ENCODE results near the gene PDLIM5. TPM values are rescaled to one million over a fixed set of nuclear protein-coding genes. Genes with fewer than 3 reads are reported as not detected.

The PDLIM5 gene
- total and polyA plus RNA-seq, 9 donors, result 154 to 282 (median 221) TPM

DNA sequence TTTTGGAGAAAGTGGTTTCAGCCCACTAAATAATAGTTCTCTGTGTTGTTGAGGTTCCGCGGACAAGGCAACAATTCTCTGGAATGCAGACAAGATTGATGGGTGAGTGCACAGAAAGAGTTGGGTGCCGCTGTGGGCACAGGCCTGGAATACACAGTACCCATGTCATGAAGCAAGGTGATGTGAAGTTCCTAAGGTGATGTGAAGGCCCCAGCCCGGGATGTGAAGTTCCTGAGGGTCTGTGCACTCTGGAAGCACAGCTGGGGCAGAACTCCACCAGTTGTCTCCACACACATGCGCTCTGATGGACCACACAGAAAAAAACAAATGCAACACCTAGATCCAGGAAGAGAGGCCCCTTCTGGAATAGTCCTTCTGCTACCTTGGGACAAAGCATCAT, 219.4 kb downstream of the PDLIM5 start:
- Histone ChIP-seq H3K4me1 (ENCODE audit: control insufficient read depth, insufficient read depth, low read length) (peaks cover 2% of the 10 kb centered on the region), H3K27me3 (ENCODE audit: control insufficient read depth, insufficient read depth, low read length) (no peaks in the 10 kb centered on the region), H3K9me3 (replicated peaks; ENCODE audit: control insufficient read depth, low read depth, low read length) (no peaks in the 10 kb centered on the region), H3K27ac (ENCODE audit: low read length) (no peak overlapping the region), H3K36me3 (ENCODE audit: control insufficient read depth, insufficient read depth, low read length) (no peaks in the 10 kb centered on the region), H3K4me3 (ENCODE audit: low read length) (no peak overlapping the region)
- DNase-seq, result no peak
- WGBS (ENCODE audit: insufficient coverage), result 96% methylated on average over 3 of the region's 5 CpGs

DNA sequence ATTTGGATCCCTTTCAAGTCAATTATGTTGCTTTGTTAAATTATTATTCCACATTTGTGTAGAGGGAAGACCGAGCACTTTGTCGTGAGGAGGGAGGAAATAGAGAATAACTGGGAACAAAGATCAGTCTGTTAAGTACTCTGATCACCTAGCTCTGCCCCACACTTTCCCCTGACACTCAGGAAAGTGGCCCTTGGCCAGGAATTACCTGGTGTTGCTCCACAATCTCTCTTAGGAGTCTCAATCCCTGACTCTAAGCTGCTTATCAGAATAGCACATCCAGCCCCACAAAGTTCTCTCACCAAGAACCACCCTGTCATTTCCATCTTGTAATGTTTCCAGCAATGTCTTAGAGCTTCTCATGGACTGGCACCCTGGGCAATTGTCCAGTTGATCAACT, 222.2 kb downstream of the PDLIM5 start:
- no peak overlapping the region for H3K4me3 ChIP-seq (ENCODE audit: low read length)
- H3K27ac ChIP-seq (ENCODE audit: low read length), result no peak overlapping the region
- H3K9me3 ChIP-seq (replicated peaks; ENCODE audit: control insufficient read depth, low read depth, low read length), result no peaks in the 10 kb centered on the region
- H3K4me1 ChIP-seq (ENCODE audit: control insufficient read depth, insufficient read depth, low read length), result peaks cover 12% of the 10 kb centered on the region
- WGBS (ENCODE audit: insufficient coverage), result no CpG with 5 or more reads among the region's 2 CpGs
- DNase-seq, result no peak
- H3K36me3 ChIP-seq (ENCODE audit: control insufficient read depth, insufficient read depth, low read length), result no peaks in the 10 kb centered on the region
- no peaks in the 10 kb centered on the region for H3K27me3 ChIP-seq (ENCODE audit: control insufficient read depth, insufficient read depth, low read length)

DNA sequence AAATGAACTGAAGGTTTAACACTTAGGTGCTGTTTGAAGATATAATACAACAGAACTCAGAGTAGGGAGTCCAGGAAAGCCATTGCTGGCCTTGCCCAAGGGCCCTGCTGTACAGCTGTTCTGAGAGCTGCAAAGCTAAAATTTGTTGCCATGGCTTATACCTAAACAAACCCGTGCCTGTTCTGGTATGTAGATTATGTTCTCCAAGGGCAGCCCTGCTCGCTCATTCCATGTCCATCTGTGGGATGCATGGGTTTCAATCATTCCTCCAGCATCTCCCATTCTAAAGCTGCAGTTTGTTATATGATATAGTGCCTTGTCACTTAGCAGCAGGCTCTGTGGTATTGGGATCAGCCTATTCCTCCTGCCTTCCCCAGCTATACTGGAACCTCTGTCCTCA, 225.2 kb downstream of the PDLIM5 start:
- WGBS (ENCODE audit: insufficient coverage), result no CpG with 5 or more reads among the region's 2 CpGs
- DNase-seq, result peak; percentile 80
- peak overlapping the region; percentile 13 for H3K27ac ChIP-seq (ENCODE audit: low read length)

DNA sequence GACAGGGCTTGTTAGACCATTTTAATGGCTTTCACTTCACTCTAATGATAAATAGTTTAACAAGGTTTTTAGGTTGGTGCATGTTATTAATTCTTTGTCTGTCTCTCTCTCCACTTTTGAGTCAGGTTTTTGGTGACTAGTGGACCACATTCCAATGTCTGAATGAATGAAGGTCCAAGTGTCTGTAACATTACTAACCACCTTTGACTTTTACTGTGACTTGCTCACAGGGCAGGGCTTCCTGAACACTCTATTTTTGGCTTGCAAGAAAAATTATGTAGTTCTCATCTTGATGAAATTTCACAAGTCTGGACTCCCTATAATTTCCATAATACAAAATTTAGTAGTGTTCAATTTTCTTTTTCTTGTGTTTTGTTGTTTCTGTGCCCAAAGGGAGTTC, 227.2 kb downstream of the PDLIM5 start:
- Histone ChIP-seq H3K9me3 (replicated peaks; ENCODE audit: control insufficient read depth, low read depth, low read length) (no peaks in the 10 kb centered on the region), H3K27ac (ENCODE audit: low read length) (no peak overlapping the region), H3K4me1 (ENCODE audit: control insufficient read depth, insufficient read depth, low read length) (peaks cover 12% of the 10 kb centered on the region), H3K4me3 (ENCODE audit: low read length) (no peak overlapping the region), H3K27me3 (ENCODE audit: control insufficient read depth, insufficient read depth, low read length) (no peaks in the 10 kb centered on the region), H3K36me3 (ENCODE audit: control insufficient read depth, insufficient read depth, low read length) (no peaks in the 10 kb centered on the region)
- no peak for DNase-seq

More for the DNA sequence above, 225.2 kb downstream of the PDLIM5 start:
- Histone ChIP-seq H3K9me3 (replicated peaks; ENCODE audit: control insufficient read depth, low read depth, low read length) (no peaks in the 10 kb centered on the region), H3K27me3 (ENCODE audit: control insufficient read depth, insufficient read depth, low read length) (no peaks in the 10 kb centered on the region), H3K4me3 (ENCODE audit: low read length) (no peak overlapping the region), H3K36me3 (ENCODE audit: control insufficient read depth, insufficient read depth, low read length) (no peaks in the 10 kb centered on the region), H3K4me1 (ENCODE audit: control insufficient read depth, insufficient read depth, low read length) (peaks cover 12% of the 10 kb centered on the region)

DNA sequence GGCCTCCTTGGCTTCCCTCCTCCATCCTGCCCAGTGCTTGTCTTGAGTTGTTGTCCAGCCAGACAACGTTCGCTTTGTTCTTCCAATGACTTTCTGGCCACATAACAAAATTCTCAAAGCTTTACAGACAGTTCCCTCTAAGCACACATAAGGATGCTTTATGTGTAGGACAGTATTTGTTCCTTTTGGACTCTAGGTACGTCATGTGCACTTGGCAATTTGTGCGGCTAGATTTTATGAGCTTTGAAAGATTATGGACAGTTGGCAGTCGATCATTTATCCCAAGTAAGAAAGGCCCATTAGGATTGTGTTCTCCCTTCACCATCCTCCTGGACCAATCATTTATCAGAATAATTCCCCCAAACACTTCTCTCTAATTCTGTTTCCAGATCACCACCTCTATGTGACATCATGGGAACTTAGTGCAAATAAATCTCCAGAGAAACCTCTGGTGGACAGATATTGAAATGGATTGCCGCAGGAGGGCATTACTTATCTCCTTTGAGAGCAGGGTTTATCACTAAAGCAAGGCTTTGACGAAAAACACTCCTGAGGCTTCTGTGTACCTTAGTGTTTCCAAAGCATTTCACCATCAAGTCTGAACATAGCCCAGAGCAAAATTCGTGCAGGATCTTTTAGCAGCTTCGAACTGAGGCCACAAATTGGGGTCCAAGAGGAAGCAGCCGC, 228.6 kb downstream of the PDLIM5 start:
- Histone ChIP-seq H3K4me3 (ENCODE audit: low read length) (no peak overlapping the region), H3K4me1 (ENCODE audit: control insufficient read depth, insufficient read depth, low read length) (peaks cover 12% of the 10 kb centered on the region), H3K27ac (ENCODE audit: low read length) (no peak overlapping the region), H3K27me3 (ENCODE audit: control insufficient read depth, insufficient read depth, low read length) (no peaks in the 10 kb centered on the region), H3K36me3 (ENCODE audit: control insufficient read depth, insufficient read depth, low read length) (no peaks in the 10 kb centered on the region), H3K9me3 (replicated peaks; ENCODE audit: control insufficient read depth, low read depth, low read length) (no peaks in the 10 kb centered on the region)
- DNase-seq, result no peak
- WGBS (ENCODE audit: insufficient coverage), result 42% methylated on average over 4 of the region's 10 CpGs

DNA sequence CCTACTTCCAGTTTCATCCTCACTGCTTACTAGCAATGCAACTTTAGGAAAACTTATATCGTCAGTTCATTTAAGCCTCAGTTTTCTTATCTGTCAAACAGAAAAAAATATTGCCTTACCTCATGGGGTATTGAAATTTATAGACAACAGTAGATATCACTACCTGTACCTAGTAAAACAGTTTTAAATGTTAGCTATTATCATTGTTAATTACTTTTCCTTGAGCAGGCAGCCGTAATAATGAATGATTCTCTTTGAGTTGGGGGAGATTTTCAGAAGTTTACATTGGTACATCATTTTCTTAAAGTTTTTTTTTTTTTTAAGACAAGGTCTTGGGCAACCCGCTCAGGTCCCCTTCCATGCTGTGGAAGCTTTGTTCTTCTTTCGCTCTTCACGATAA, 234.3 kb downstream of the PDLIM5 start:
- Histone ChIP-seq H3K27ac (ENCODE audit: low read length) (no peak overlapping the region), H3K4me3 (ENCODE audit: low read length) (no peak overlapping the region), H3K9me3 (replicated peaks; ENCODE audit: control insufficient read depth, low read depth, low read length) (no peaks in the 10 kb centered on the region), H3K27me3 (ENCODE audit: control insufficient read depth, insufficient read depth, low read length) (no peaks in the 10 kb centered on the region), H3K4me1 (ENCODE audit: control insufficient read depth, insufficient read depth, low read length) (no peaks in the 10 kb centered on the region), H3K36me3 (ENCODE audit: control insufficient read depth, insufficient read depth, low read length) (no peaks in the 10 kb centered on the region)
- DNase-seq, result no peak
- WGBS (ENCODE audit: insufficient coverage), result 100% methylated on average over 3 of the region's 5 CpGs

DNA sequence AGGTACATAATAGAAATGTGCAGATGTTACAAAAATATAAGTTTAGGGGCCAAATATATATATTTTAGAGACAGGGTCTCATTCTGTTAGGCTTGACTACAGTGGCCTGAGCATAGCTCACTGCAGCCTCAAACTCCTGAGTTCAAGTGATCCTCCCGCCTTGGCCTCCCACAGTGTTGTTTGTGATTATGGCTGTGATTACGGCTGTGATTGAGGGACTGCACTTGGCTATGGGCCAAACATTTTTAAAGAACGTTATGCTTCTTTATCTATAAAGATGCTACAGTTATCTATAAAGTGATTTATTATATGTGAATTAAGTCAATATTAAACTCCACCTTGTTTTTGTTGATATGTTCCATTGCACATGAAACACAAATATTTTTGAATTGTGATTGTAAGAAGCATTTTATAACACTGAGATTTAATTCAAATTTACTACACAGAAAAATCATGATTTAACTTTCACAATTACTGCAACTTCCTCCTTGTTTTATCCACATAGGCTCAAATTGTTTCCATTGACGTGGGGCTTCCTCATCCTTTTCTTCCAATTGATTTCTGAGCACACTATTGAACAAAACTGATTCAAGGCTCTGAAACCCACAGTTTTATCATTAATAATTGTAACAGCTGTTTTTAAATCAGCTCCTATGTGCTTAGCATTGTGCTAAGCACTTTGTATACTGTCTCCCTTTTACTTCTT, 237.6 kb downstream of the PDLIM5 start:
- WGBS (ENCODE audit: insufficient coverage), result no CpG with 5 or more reads among the region's 4 CpGs
- Histone ChIP-seq H3K27ac (ENCODE audit: low read length) (no peak overlapping the region), H3K36me3 (ENCODE audit: control insufficient read depth, insufficient read depth, low read length) (no peaks in the 10 kb centered on the region), H3K9me3 (replicated peaks; ENCODE audit: control insufficient read depth, low read depth, low read length) (no peaks in the 10 kb centered on the region), H3K4me3 (ENCODE audit: low read length) (no peak overlapping the region), H3K27me3 (ENCODE audit: control insufficient read depth, insufficient read depth, low read length) (no peaks in the 10 kb centered on the region), H3K4me1 (ENCODE audit: control insufficient read depth, insufficient read depth, low read length) (no peaks in the 10 kb centered on the region)
- DNase-seq, result peak; percentile 36

DNA sequence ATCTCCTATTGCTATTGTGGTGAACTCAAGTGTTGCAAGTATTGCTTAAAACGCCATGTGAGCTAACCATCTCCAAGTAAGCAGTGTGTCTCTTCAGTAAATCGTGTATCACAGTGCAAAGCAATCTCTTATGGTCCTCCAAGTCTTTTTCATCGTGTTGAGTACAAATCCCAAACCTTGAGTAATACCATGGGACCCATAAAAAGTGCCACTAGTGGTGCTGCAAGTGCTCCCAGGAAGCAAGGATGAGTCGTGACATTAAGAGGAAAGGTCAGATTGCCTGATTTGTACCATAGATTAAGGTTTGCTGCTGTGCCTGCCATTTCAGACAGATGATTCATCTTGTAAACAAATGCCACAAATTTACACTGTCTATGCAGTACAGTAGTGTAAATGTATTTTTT, 239.1 kb downstream of the PDLIM5 start:
- H3K9me3 ChIP-seq (replicated peaks; ENCODE audit: control insufficient read depth, low read depth, low read length), result no peaks in the 10 kb centered on the region
- H3K27ac ChIP-seq (ENCODE audit: low read length), result no peak overlapping the region
- no peaks in the 10 kb centered on the region for H3K4me1 ChIP-seq (ENCODE audit: control insufficient read depth, insufficient read depth, low read length)
- no peaks in the 10 kb centered on the region for H3K36me3 ChIP-seq (ENCODE audit: control insufficient read depth, insufficient read depth, low read length)
- H3K4me3 ChIP-seq (ENCODE audit: low read length), result no peak overlapping the region
- H3K27me3 ChIP-seq (ENCODE audit: control insufficient read depth, insufficient read depth, low read length), result no peaks in the 10 kb centered on the region
- no peak for DNase-seq
- WGBS (ENCODE audit: insufficient coverage), result 63% methylated on average over 3 of the region's 4 CpGs

DNA sequence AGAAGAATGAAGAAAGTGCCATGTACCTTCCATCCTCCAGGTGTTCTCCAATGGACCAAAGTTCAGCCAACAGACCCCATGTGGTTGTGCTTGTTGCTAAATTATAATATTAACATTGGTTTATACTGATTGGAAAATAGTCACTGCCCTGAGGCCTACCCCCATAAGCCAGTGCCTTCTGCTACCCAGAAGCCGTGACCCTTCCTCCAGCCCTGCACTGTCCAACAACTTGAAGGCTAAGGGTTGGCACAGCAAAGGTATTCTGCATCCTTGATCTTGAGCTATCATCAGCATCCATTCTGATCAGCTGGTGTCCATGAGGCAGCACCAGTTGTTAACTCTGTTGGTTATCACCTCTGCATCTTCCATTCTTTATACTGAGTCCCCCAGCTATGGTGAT, 239.8 kb downstream of the PDLIM5 start:
- H3K4me1 ChIP-seq (ENCODE audit: control insufficient read depth, insufficient read depth, low read length), result no peaks in the 10 kb centered on the region
- no peak overlapping the region for H3K4me3 ChIP-seq (ENCODE audit: low read length)
- 100% methylated on average over 1 of the region's 1 CpG for WGBS (ENCODE audit: insufficient coverage)
- H3K9me3 ChIP-seq (replicated peaks; ENCODE audit: control insufficient read depth, low read depth, low read length), result no peaks in the 10 kb centered on the region
- DNase-seq, result no peak
- no peaks in the 10 kb centered on the region for H3K36me3 ChIP-seq (ENCODE audit: control insufficient read depth, insufficient read depth, low read length)
- H3K27ac ChIP-seq (ENCODE audit: low read length), result no peak overlapping the region
- H3K27me3 ChIP-seq (ENCODE audit: control insufficient read depth, insufficient read depth, low read length), result no peaks in the 10 kb centered on the region

DNA sequence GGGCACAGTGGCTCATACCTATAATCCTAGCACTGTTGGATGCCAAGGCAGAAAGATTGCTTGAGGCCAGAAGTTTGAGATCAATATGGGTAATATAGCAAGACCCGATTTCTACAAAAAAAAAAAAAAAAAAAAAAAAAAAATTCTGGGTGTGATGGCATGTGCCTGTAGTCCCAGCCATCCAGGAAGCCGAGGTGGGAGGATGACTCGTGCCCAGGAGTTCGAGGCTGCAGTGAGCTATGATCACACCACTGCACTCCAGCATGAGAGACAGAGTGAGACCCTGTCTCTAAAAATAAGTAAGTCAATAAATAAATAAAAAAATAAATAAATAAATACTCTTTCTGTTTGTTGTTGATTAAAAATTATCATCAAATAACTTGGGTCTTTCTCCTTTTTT, 243.6 kb downstream of the PDLIM5 start:
- Histone ChIP-seq H3K4me1 (ENCODE audit: control insufficient read depth, insufficient read depth, low read length) (no peaks in the 10 kb centered on the region), H3K27me3 (ENCODE audit: control insufficient read depth, insufficient read depth, low read length) (no peaks in the 10 kb centered on the region), H3K27ac (ENCODE audit: low read length) (no peak overlapping the region), H3K4me3 (ENCODE audit: low read length) (no peak overlapping the region), H3K9me3 (replicated peaks; ENCODE audit: control insufficient read depth, low read depth, low read length) (no peaks in the 10 kb centered on the region), H3K36me3 (ENCODE audit: control insufficient read depth, insufficient read depth, low read length) (no peaks in the 10 kb centered on the region)
- WGBS (ENCODE audit: insufficient coverage), result no CpG with 5 or more reads among the region's 4 CpGs
- DNase-seq, result no peak

Measured in muscle of leg (tissue), 11 donors.